ENCODE results near the gene VCPKMT. TPM values are rescaled to one million over a fixed set of nuclear protein-coding genes. Genes with fewer than 3 reads are reported as not detected.

Gene VCPKMT
- total RNA-seq, 2 donors from 2014 or later, result 24.5 to 26.3 TPM

Other genes with a start within 250 kb of the VCPKMT start
- 10 to 100 TPM; 95.2 to 98.5 TPM for gene ARF6, start 223.5 kb downstream of the VCPKMT start, total RNA-seq
- gene SOS2, start 115.0 kb upstream of the VCPKMT start, total RNA-seq, result 10 to 100 TPM; 33.8 to 40.3 TPM
- gene L2HGDH, start 195.7 kb upstream of the VCPKMT start, total RNA-seq, result 1 to 10 TPM; 1.8 to 4.1 TPM
- gene DMAC2L, start 195.8 kb upstream of the VCPKMT start, total RNA-seq, result 10 to 100 TPM; 12.0 to 16.1 TPM